ENCODE data around the gene TAPT1. TPM values are rescaled to one million over a fixed set of nuclear protein-coding genes. Genes with fewer than 3 reads are reported as not detected.

Gene TAPT1
- total RNA-seq, 1 experiment from 2014 or later, result 48.6 TPM

DNA sequence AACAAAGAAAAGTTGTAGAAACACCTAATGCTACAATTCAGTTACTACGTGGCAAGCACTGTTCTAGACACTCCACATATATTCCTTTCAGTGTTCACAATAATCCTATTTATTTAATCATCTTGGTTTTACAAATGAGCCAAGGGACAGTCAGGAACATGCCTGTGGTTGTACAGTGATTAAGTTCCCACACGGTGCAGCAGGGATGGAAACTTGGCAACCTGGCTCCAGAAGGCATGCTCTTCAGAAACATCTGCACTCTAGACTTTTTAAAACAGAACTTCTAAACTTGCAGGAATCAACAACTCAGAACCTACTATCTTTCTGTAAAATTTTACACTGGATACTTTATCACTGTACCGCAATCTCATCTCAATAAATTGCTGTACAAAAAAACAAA lies 32.1 kb downstream of the TAPT1 start:
- Histone ChIP-seq H3K4me3 (ENCODE audit: low read depth, low read length, poor library complexity, severe bottlenecking) (no peak overlapping the region), H3K27me3 (replicated peaks; ENCODE audit: insufficient read depth, low read depth, low read length, poor library complexity) (no peaks in the 10 kb centered on the region), H3K4me1 (ENCODE audit: insufficient read depth, low read length, poor library complexity, severe bottlenecking) (peaks cover 60% of the 10 kb centered on the region), H3K27ac (ENCODE audit: low read depth, low read length, poor library complexity, severe bottlenecking) (no peak overlapping the region), H3K9me3 (ENCODE audit: low read depth, low read length, poor library complexity, severe bottlenecking) (no peaks in the 10 kb centered on the region), H3K36me3 (ENCODE audit: insufficient read depth, low read length, poor library complexity, severe bottlenecking) (peaks cover 13% of the 10 kb centered on the region)
- CTCF ChIA-PET, result interaction anchor here (0.9 kb wide), 1 partner anchor 12 kb away, joined by 3 read pairs; no protein-coding TSS in a partner anchor
- no TSS peak for BruUV-seq (replicated peaks)
- POLR2A ChIA-PET (ENCODE audit: low non-redundant PET), result interaction anchor here (0.6 kb wide), 1 partner anchor 15 kb away, joined by 3 read pairs; no protein-coding TSS in a partner anchor
- DNase-seq (ENCODE audit: low spot score), result peak; percentile 41
- intact Hi-C loops (cut with micrococcal nuclease; ENCODE audit: unreplicated experiment), result loop anchor here (10.0 kb wide), 1 partner anchor 389 kb away; no protein-coding TSS in a partner anchor
- no peak for TF ChIP-seq CTCF (conservative IDR thresholded peaks at IDR 0.05; ENCODE audit: low read depth, low read length)

- H3K27ac ChIP-seq (ENCODE audit: low read depth, low read length, poor library complexity, severe bottlenecking), result no peak overlapping the region
- no peak overlapping the region for H3K4me3 ChIP-seq (ENCODE audit: low read depth, low read length, poor library complexity, severe bottlenecking)
- POLR2A ChIA-PET (ENCODE audit: low non-redundant PET), result no interaction called here
- peaks cover 13% of the 10 kb centered on the region for H3K36me3 ChIP-seq (ENCODE audit: insufficient read depth, low read length, poor library complexity, severe bottlenecking)
- H3K27me3 ChIP-seq (replicated peaks; ENCODE audit: insufficient read depth, low read depth, low read length, poor library complexity), result no peaks in the 10 kb centered on the region
- CTCF ChIA-PET, result interaction anchor here (0.9 kb wide), 1 partner anchor 13 kb away, joined by 3 read pairs; no protein-coding TSS in a partner anchor
- intact Hi-C loops (cut with micrococcal nuclease; ENCODE audit: unreplicated experiment), result loop anchor here (10.0 kb wide), 1 partner anchor 388 kb away; no protein-coding TSS in a partner anchor
- no peak for DNase-seq (ENCODE audit: low spot score)
- BruUV-seq (replicated peaks), result no TSS peak
- no peak for TF ChIP-seq CTCF (conservative IDR thresholded peaks at IDR 0.05; ENCODE audit: low read depth, low read length)
- no peak for TF ChIP-seq EZH2 (IDR thresholded peaks at IDR 0.05; ENCODE audit: borderline replicate concordance, low read depth, low read length, poor library complexity, severe bottlenecking)
- H3K9me3 ChIP-seq (ENCODE audit: low read depth, low read length, poor library complexity, severe bottlenecking), result no peaks in the 10 kb centered on the region
- H3K4me1 ChIP-seq (ENCODE audit: insufficient read depth, low read length, poor library complexity, severe bottlenecking), result peaks cover 48% of the 10 kb centered on the region
These were observed 33.4 kb downstream of the TAPT1 start for GRCh38 chr4:16192631-16193518.

GRCh38 chr4:16192057-16192456 lies 34.2 kb downstream of the TAPT1 start:
- ChIA-PET POLR2A (ENCODE audit: low non-redundant PET) (no interaction called here), CTCF (no interaction called here)
- Histone ChIP-seq H3K9me3 (ENCODE audit: low read depth, low read length, poor library complexity, severe bottlenecking) (no peaks in the 10 kb centered on the region), H3K27ac (ENCODE audit: low read depth, low read length, poor library complexity, severe bottlenecking) (no peak overlapping the region), H3K4me1 (ENCODE audit: insufficient read depth, low read length, poor library complexity, severe bottlenecking) (peaks cover 48% of the 10 kb centered on the region), H3K27me3 (replicated peaks; ENCODE audit: insufficient read depth, low read depth, low read length, poor library complexity) (no peaks in the 10 kb centered on the region), H3K4me3 (ENCODE audit: low read depth, low read length, poor library complexity, severe bottlenecking) (no peak overlapping the region), H3K36me3 (ENCODE audit: insufficient read depth, low read length, poor library complexity, severe bottlenecking) (peaks cover 13% of the 10 kb centered on the region)
- TF ChIP-seq CTCF (conservative IDR thresholded peaks at IDR 0.05; ENCODE audit: low read depth, low read length) (no peak), EZH2 (IDR thresholded peaks at IDR 0.05; ENCODE audit: borderline replicate concordance, low read depth, low read length, poor library complexity, severe bottlenecking) (no peak)
- intact Hi-C loops (cut with micrococcal nuclease; ENCODE audit: unreplicated experiment), result loop anchor here (10.0 kb wide), 1 partner anchor 387 kb away; no protein-coding TSS in a partner anchor
- no peak for DNase-seq (ENCODE audit: low spot score)
- no TSS peak for BruUV-seq (replicated peaks)

Measured in A673 (cell line).